NCI-H1092 treated with DMSO at 0.1 percent for 48 hours (cell line): ENCODE data around the gene CC2D2B.
"Not testable (repeated sequence)": the region's sequence is repeated elsewhere in the genome, so short reads cannot be mapped to it uniquely, and the experiment has no call there.

Source experiments
- DNase-seq: peaks from one replicate; lab custom pipeline; 2025; lab: John Stamatoyannopoulos, UW

CC2D2B gene

GRCh38 chr10:95908450-95908849, 675 bp downstream of the CC2D2B start:
- DNase-seq, result no peak

DNA sequence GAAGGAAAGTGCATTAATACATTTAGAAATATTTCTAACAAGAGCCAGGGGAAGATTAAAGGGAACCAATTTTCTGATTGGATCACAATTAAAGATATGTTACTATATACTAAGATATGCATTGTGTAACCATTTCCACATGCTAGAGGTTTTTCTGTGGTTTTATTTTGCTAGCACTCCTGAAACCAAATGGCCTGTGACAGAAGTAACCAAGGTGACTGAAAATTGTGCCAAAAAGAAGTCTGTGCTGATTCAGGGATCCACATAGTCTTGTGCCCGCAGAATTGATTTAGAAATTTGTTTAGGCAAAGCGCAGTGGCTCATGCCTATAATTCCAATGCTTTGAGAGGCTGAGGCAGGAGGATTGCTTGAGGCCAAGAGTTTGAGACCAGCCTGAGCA, 1.8 kb downstream of the CC2D2B start:
- DNase-seq, result no peak

- DNase-seq, result not testable (repeated sequence)
Measured at GRCh38 chr10:95916039-95916438, 8.3 kb downstream of the CC2D2B start.

GRCh38 chr10:95920798-95921426, 13.1 kb downstream of the CC2D2B start:
- no peak for DNase-seq

- no peak for DNase-seq
Measured at GRCh38 chr10:95925033-95925432, 17.3 kb downstream of the CC2D2B start.

- no peak for DNase-seq
Measured at GRCh38 chr10:95935429-95935828, 27.7 kb downstream of the CC2D2B start.

DNA sequence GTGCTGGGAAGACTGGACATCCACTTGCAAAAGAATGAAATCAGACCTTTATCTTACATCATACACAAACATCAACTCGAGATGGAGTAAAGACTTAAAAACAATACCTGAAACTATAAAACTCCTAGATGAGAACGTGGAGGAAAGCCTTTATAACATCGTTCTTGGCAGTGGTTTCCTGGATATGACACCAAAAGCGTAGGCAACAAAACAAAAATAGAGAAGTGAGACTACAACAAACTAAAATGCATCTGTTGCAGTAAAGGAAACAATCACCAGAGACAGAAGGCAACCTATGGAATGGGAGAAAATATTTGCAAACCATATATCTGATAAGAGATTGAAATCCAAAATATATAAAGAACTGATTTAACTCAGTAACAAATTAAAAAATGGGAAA, 33.3 kb downstream of the CC2D2B start:
- no peak for DNase-seq

DNA sequence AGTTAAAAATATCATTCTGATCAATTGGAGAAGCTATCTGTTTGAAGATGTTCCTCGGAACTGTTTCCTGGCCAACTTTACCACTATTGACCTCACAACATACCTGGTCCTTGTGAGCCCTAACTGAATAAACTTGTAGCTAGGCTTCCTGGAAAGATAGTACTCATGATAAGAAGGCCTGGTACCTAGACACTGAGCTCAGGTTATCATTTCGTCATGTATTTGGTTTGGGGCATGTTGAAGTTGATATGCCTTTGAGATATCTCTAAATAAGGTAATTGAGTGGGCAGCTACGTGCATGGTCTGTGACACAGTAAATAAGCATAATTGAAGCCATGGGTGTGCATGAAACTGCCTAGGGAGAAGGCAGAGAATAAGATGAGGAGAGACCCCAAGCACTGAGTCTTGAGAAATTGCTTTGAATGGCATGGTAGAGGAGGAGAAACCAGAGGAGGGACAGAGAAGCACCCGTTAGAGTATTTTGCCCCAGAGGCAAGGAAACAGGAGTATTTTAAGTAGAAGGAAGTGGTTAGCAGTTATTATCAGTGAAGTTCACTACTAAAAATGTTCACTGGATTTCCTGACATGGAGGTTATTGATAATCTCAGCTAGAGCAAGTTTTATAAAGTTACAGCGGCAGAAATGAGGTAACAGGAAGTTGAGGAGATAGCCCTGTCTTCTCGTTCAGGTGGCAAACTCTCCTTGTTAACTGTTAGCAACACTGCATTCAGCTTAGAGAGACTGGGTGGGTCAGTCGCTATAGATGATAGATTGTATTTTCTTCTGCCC, 55.6 kb downstream of the CC2D2B start:
- DNase-seq, result no peak

- no peak for DNase-seq
Measured at GRCh38 chr10:95963991-95964389, 56.2 kb downstream of the CC2D2B start.

GRCh38 chr10:95964756-95965155, 57.0 kb downstream of the CC2D2B start:
- DNase-seq, result no peak

DNA sequence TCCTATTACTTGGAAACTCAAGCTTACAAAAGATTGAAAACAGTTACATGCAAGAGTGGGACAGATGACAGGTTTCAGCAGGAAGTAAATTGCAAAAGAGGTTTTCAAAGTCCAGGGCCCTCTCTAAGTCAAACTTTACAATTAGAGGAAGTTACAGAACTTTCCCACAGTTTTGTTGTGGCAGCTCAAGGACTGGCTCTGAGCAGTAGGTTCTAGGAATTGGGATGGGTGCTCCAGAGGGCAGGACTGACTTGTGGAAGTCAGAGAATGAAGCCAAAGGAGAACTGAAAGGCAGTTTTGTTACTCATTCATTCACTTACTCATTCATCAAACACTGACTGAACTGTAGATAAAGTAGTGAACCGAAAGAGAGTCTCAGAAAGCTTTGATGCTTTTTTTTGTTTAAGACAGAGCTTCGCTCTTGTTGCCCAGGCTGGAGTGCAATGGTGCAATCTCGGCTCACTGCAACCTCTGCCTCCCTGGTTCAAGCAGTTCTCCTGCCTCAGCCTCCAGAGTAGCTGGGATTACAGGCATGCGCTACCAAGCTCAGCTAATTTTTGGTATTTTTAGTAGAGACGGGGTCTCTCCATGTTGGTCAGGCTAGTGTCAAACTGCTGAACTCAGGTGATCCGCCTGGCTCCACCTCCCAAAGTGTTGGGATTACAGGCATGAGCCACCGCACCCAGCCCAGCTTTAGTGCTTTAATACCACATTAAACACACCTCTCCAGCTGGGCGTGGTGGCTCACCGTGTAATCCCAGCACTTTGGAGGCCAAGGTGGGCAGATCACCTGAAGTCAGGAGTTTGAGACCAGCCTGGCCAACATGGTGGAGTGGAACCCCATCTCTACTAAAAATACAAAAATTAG, 68.8 kb downstream of the CC2D2B start:
- no peak for DNase-seq

DNA sequence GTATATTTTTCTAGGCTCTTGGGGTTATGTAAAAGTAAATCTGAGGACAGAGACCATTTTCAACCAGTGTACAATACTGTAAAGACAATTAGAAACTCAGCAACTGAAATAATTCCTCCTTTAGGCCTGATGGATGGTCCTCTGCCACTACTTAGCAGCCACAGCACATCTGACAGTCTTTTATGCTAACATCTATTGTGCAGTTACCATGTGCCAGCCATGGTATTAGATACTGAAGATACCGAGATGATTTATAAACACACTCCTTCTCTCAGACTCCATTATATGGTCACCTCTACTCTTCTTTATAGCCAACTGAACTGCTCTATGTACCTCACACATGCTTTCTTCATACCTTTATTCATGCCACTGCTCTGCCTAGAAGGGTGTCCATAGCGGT, 74.4 kb downstream of the CC2D2B start:
- DNase-seq, result no peak

DNA sequence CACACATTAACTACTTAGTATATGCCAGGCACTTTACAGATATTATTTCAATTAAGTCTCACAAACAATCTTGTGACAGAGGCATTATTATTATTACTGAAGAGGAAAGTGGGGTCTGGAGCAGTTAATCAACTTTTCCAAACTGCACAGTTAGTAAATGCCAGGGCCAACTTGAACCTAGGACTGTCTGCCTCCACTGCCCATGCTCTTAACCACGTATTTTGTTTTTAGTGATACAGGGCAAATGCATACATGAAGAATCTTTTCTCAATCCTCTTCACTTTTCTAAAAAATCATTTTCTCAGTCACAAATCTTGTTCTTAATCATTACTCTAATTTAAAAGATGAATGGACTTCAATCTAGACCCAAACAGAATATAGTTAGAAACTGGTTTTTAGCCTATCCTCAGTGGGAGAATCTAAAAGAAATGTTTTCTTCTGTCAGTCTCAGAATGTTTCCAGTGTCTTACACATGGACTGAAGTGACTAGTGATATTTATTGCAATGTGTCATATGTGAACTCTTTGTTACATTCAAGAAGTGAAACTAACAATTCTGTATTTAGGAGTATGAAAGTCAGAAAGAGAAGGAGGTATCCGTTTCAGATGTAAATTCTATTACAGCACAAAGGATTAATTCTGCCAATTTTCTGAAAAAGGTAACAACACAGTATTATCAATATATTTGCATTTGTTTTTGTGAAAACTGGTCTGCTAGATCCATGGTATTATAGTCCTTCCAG, 80.1 kb downstream of the CC2D2B start:
- no peak for DNase-seq

DNA sequence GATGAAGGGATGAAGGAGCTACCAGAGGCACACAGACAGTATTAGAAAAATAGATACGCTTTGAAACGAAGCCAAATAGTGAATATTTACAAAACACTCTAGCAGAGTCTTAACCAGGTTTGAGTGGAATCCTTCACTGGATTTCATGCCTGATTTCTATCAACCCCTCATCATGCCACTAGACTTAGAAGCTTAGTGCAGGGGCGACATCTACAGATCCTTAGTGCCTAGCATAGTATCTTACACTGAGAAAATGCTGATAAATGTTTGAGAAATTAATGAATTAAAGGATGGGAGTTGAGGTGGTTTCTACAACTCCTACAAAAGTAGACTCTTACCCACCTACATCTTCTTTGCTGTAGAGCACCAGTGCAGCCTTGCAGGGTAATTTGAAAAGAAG, 80.9 kb downstream of the CC2D2B start:
- DNase-seq, result no peak

DNA sequence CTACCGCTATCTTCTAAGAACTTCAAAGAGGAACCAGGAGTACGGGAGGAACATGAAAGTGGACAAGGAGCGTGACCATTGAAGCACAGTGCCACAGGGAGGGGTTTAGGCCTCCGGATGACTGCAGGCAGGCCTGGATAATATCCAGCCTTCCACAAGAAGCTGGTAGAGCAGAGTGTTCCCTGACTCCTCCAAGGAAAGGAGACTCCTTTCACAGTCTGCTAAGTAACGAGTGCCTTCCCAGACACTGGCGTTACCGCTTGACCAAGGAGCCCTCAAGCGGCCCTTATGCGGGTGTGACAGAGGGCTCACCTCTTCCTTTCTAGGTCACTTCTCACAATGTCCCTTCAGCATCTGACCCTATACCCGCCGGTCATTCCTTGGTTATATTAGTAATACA, 86.6 kb downstream of the CC2D2B start:
- not testable (repeated sequence) for DNase-seq

DNA sequence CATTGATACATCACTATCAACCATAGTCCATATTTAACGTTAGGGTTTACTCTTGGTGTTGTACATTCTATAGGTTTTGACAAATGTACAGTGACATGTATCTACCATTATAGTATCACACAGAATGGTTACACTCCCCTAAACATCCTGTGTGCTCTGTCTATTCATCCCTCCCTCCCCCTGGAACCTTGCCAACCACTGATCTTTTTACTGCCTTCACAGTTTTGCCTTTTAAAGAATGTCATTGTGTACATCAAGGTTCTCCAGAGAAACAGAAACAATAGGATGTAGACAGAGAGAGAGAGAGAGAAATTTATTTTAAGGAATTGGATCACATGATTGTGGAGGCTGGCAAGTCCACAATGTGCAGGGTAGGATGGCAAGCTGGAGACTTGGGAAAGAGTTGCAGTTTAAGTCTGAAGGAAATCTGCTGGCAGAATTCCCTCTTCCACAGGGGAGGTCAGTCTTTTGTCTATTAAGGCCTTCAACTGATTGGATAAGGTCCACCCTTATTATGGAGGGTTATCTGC, 90.5 kb downstream of the CC2D2B start:
- DNase-seq, result no peak

DNA sequence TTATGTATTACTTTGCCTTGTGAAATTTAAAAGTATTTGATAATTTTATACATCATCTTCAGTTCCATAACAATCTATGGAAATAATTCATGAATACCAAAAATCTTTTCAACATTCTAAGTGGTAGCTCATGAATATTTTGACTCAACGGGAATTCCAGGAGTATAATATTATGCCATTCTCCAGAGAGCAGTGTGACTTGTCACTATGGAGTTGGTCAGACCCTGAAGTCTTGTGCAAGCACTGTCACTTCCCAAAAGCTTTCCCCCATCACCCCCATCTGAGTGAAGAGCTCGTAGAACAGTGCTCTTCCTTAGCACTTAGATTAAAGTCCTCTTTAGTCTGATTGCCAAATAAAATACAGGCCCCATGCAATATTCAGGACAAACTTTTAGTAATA, 106.2 kb downstream of the CC2D2B start:
- DNase-seq, result no peak

GRCh38 chr10:96014473-96015102, 106.8 kb downstream of the CC2D2B start:
- no peak for DNase-seq

DNA sequence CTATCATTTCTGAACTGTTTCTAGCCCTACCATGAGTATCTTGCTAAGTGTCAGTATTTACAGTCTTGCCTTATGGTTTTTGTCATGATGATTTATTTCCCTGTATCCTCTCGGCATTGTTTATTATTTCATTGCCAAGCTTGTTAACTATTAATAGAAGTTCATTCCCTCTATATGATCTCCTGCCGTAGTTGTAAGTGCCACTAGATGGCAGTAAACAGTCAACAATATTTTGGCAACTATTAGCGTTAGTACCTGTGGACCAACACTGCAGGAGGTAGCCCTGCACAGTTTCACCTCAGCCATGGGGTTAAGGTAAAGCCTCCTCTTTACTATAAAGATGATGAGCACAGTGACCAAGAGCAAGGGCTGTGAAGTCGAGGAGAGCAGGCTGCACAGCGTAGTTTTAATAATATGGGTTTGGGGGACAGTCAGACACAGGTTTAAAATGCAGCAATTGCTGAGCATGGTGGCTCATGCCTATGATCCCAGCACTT, 109.5 kb downstream of the CC2D2B start:
- DNase-seq, result peak; percentile 44

GRCh38 chr10:96021332-96021731, 113.6 kb downstream of the CC2D2B start:
- DNase-seq, result no peak

DNA sequence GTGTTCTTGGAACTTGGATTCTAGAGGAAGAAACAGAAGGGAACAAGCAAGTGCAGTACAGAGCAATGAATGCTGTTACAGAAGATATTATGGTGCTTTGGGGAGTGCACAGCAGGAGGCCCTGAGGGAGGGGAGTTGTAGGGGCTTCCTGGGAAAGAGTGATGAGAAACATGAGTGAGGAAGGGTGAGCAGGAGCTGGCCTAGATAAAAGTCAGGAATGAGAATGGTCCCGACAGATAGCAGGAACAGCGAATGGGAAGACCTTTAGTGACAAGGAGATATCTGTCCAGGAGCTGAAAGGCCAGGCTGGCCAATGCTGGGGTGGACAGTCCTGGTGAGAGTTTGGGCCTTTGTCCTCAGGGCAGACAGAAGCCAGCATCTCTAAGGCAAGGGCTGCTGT, 115.0 kb downstream of the CC2D2B start:
- no peak for DNase-seq
